Thyroid gland (tissue), 4 donors: ENCODE data around the gene GALNT10.

Source experiments
- CTCF ChIP-seq, 6 experiments: fragments of 200-600 bp in 3 of 6; fragments of 450-650 bp in 3 of 6; sonication (generic) in 3 of 6; IDR thresholded peaks; one replicate each; pipeline ENCODE4 v1.5.1; 2016 to 2019; ENCODE audit warnings: antibody characterized with exemption in 6 of 6, mild to moderate bottlenecking in 2 of 6, inconsistent platforms in 1 of 6, moderate library complexity in 1 of 6
- POLR2A ChIP-seq, 2 donors: fragments of 450-650 bp; IDR thresholded peaks; one replicate each; pipeline ENCODE4 v1.6.1; 2017; ENCODE audit warnings: antibody characterized with exemption in 2 of 2, mild to moderate bottlenecking in 2 of 2, moderate library complexity in 1 of 2

- TF ChIP-seq CTCF (IDR thresholded peaks at IDR 0.05) (no peak), POLR2A (IDR thresholded peaks at IDR 0.05) (no peak)
Observed at GRCh38 chr5:154223320-154223719, 32.8 kb downstream of the GALNT10 start.
